Placental pericyte (primary cell): ENCODE measurements around the gene TOMM40L. TPM values are rescaled to one million over a fixed set of nuclear protein-coding genes. Genes with fewer than 3 reads are reported as not detected.

Experiments used
- total RNA-seq: library from RNA; depleted of rRNA; stranded (reverse); fragments of >200 nt; gene quantifications from 2 replicates; pipeline ENCODE4 v1.2.3, GENCODE V29; 2012

Gene TOMM40L
- 6.6 and 15.3 TPM in 2 replicates for total RNA-seq

DNA sequence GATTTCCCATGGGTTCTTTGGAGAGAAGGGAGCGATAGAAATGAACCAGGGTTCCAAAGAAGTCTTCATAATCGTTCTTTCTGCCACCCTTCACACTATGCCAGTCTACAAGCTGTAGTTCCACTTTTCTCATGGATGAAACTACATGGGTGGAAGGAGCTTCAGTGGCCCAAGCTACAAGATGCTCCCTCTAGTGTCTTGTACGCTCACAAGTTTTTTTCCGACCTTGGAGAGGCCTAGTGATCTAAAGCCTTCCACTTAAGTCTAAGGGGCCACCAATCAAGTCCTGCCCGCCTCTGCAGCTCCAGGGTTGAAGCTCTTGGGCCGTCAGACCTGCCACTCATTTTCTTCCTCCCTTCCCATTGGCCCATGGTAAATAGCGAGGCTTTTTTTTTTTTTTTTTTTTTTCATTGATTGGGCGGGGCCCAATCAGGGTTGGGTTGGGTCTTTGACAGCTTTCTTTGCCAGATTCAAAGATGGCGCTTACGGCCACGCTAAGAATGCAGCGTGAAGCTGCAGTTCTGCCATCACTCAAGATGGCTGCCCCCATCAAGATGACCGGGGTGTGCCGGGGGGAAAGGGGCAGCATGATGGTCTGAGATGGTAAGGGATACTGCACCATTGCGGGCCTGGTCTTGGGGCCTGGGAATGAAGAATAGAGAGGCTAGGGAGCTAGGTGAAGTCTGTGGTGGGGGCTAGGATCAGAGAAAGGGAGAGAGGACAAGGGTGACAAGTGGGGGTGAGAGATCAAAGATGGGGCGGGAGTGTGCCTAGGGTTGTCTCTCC lies at the start of gene TOMM40L:
Gene TOMM40L (plus strand): TSS at position 527 of the 786 bp plus-strand sequence. CDS start 430 bp downstream, outside the sequence.

DNA sequence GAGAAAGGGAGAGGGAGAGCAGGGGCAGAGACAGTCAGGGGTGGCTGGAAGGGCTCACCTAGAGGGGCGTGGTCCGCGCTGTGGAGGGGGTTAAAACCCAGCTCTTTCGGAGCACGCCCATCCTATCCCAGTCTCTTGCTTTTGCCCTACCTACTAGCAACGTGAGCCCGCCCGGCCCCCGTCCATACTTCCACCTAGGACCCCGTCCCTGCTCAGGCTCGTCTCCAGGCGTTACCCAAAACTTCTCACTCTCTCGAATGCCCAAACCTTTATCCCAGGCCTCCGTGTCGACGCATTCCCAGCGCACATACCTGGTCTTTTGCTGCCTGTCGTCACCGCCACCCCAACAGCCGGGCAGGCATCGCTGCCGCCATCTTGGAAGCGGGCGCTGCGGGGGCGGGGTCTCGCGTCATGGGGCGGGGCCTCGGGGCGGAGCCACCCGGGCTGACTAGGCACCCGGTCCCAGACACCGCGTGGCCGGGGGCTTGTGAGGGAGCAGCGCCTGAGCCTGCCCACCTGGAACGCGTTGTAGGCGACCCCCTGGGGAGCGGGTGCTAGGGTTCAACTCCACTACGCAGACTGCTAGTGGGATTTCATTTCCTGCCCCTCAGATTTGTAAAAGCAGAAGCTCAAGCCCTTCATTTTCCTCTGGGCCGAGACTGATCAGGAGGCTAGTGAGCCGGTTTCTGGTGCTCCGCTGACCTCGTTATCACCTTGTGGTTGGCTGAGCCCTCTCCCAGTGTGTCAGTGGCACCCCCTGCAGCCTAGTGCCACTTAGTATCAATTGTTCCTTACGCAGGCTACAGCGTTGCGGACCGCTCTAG lies 48.5 kb upstream of the TOMM40L start, which contains the start of gene B4GALT3:
Gene B4GALT3 (minus strand): TSS at position 396 of the 824 bp plus-strand sequence. CDS start 1,447 bp downstream, outside the sequence.

DNA sequence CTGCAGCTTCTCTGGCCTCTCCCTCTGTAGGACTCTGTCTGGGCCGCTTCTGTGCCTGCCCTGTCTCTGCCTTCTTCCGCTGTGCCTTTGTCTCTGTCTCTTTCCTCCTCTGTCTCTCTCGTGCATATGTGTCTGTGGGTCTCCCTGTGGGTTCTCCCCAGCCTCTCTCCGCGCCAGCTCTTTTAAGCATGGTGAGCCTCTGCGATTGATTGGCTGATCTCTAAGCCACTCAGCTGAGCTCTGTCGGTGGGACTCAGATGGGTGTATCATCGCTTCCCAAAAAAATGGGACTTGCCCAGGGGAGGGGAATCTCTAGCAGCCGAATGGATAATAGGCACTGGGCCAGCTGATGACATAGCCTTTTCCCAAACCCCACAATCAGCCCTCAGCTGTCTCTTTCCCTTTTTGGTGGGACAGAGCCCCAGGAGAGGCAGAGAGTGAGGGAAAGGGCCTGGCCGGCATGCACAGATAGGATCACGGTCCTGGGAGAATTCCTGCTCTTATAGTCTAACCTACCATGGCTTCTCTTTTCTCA lies 26.9 kb upstream of the TOMM40L start, which contains the start of gene ADAMTS4:
Gene ADAMTS4 (minus strand): TSS at position 158 of the 535 bp plus-strand sequence. CDS start 427 bp downstream, outside the sequence.

DNA sequence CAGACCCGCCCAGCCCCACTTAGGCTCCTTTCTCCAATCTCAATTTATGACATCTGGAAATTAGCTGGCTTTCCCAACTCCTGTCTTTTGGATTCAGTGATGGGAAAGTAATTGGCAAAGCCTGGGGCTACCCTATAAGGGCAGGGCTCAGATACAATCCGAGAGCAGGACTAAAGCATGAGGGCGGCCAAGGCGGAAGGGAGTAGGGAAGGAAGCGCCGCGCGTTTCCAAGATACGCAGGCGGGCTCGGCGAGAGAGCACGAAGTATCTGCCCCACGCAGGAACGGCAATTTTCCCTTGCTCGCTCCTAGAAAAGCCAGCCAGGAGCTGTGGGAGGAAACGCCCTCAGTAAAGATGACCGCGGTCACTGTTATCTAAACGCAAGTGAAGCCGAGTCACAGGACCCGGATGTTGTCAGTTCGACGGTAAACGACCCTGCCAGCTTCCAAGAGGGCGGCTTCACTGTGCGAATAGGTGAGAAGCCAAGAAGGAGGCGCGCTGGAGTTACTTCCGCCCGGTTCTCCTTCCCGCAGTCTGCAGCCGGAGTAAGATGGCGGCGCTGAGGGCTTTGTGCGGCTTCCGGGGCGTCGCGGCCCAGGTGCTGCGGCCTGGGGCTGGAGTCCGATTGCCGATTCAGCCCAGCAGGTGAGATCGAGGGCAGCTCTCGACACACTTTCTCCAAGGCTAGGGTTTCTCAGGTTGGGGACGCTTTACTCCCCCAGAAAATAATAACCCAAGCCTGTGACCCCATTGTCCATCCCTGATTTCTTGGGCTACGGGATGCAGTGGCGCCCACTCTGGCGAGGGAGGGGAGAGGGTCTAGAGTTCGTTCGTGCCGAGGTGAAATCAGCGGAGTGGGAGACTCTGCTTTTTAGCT lies 23.8 kb upstream of the TOMM40L start, which contains the start of gene NDUFS2:
Gene NDUFS2 (plus strand): TSS at position 532 of the 877 bp plus-strand sequence. CDS start 19 bp downstream, at position 551.

DNA sequence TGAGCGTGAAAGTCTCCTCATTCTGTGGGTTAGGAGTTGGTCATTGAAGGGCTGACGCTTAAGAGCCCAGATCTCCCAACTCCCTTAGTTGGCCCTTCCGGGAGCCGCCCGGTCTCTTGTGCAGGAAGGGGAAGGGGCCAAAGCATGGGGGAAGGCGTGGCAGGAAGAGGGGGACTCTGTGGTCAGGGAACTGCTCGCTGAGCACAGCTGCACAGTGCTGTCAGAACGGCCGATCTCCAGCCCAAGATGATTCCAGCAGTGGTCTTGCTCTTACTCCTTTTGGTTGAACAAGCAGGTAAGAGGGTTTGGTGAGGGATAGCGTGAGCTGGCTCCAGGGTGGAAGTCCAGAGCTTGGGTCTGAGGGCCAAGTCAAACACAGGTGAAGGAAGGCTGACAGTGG lies 10.8 kb upstream of the TOMM40L start, which contains the start of gene FCER1G:
Gene FCER1G (plus strand): TSS at position 220 of the 400 bp plus-strand sequence. CDS start 27 bp downstream, at position 247.

DNA sequence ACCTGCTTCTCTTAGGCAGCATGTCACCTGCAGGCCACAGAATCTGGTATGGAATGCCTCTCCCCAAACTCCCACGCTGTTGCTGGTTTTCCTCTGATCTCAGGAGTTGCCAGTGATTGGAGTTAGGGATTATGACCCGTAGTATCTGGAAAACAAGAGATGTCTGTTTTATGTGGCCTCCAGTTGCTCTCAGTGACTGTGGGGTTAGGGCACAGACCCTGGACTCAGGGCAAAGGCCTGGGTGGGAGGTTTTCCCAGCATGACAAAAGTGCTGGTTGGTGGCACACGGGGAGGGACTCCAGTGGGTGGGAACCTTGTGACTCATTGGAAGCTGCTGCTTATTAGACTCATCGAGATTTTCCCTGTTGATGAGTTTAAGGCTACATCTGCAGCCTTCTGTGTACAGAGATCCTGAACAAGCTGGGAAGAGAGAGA lies 12.2 kb downstream of the TOMM40L start, which contains the start of gene NR1I3:
Gene NR1I3 (minus strand): TSS at position 165 of the 435 bp plus-strand sequence. CDS start 1,638 bp downstream, outside the sequence.

DNA sequence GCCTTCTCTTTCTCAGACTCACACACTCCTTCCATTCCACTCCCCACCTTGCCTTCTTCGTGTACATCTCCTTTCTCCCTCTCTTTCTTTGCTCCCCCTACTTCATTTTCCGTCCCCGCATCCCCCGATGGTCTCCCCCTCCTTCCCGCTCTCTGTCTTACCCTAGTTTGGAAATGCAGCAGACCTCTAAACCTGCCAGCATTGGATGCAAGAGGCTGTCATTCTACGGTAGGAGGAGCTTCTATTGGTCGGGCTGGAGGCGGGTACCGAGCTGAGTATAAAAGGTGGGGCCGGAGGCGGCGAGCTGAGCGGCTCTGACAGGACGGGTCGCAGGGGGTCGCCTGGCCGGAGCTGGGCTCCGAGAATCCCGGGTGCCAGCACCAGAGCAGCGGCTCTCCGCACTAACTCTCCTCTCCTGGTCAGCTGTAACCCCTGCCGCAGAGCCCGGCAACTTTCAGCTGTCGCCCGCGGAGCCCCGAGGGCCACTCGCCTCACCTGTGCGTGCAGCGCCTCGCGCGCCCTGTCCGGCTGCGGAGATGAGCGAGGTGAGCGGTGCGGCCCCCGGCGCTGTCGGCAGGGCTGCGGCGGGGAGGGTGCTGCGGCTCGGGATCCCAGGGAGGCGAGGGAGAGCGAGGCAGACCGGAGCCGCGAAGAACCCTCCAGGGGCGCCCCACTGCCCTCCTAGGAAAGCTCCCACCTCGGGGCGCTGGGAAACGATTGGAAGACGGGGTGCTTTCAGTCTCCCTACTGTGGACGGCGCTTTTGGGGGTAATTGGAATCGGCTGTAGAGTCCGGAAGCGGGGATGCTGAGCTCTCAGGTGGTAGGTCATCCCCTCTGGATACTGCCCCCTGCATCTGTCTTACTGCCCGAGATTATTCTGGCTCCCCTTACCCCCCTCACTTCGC lies 32.8 kb downstream of the TOMM40L start, which contains the start of gene PCP4L1:
Gene PCP4L1 (plus strand): TSS at position 307 of the 906 bp plus-strand sequence. CDS start 230 bp downstream, at position 537.

Other genes with a start within 250 kb of the TOMM40L start
- 3.7 and 12.7 TPM in 2 replicates for gene F11R, start 204.9 kb upstream of the TOMM40L start, total RNA-seq
- 5.7 and 6.7 TPM in 2 replicates for gene TSTD1, start 187.1 kb upstream of the TOMM40L start, total RNA-seq
- gene USF1, start 180.1 kb upstream of the TOMM40L start, total RNA-seq: 51.0 and 92.8 TPM in 2 replicates
- gene ARHGAP30, start 156.2 kb upstream of the TOMM40L start, total RNA-seq: under 0.01 TPM in 1 of 2 replicates, not detected in the other
- gene NECTIN4, start 136.5 kb upstream of the TOMM40L start, total RNA-seq: 1.1 and 2.6 TPM in 2 replicates
- 0.66 and 1.1 TPM in 2 replicates for gene KLHDC9, start 127.7 kb upstream of the TOMM40L start, total RNA-seq
- gene PFDN2, start 108.0 kb upstream of the TOMM40L start, total RNA-seq: 29.8 and 78.3 TPM in 2 replicates
- 23.2 and 34.6 TPM in 2 replicates for gene NIT1, start 108.0 kb upstream of the TOMM40L start, total RNA-seq
- gene DEDD, start 93.4 kb upstream of the TOMM40L start, total RNA-seq: 31.5 and 35.9 TPM in 2 replicates
- gene UFC1, start 72.1 kb upstream of the TOMM40L start, total RNA-seq: 66.7 and 120 TPM in 2 replicates
- gene USP21, start 66.6 kb upstream of the TOMM40L start, total RNA-seq: 10.7 and 12.0 TPM in 2 replicates
- gene PPOX, start 59.6 kb upstream of the TOMM40L start, total RNA-seq: 10.1 and 16.5 TPM in 2 replicates
- 33.9 and 34.1 TPM in 2 replicates for gene B4GALT3, start 48.6 kb upstream of the TOMM40L start, total RNA-seq
- gene ADAMTS4, start 27.0 kb upstream of the TOMM40L start, total RNA-seq: 4.2 and 27.5 TPM in 2 replicates
- gene NDUFS2, start 23.7 kb upstream of the TOMM40L start, total RNA-seq: 101 and 115 TPM in 2 replicates
- gene FCER1G, start 10.8 kb upstream of the TOMM40L start, total RNA-seq: not detected in 2 replicates
- not detected in 2 replicates for gene APOA2, start 2.4 kb upstream of the TOMM40L start, total RNA-seq
- not detected in 2 replicates for gene NR1I3, start 12.1 kb downstream of the TOMM40L start, total RNA-seq
- not detected in 2 replicates for gene PCP4L1, start 32.7 kb downstream of the TOMM40L start, total RNA-seq
- gene MPZ, start 83.9 kb downstream of the TOMM40L start, total RNA-seq: 0.44 and 1.1 TPM in 2 replicates
- gene SDHC, start 88.3 kb downstream of the TOMM40L start, total RNA-seq: 33.6 and 49.0 TPM in 2 replicates
- gene CFAP126, start 141.8 kb downstream of the TOMM40L start, total RNA-seq: not detected in 2 replicates